Measurements from ENCODE around the gene SHROOM1.

Gene SHROOM1

GRCh38 chr5:132779961-132780360 is 50.5 kb downstream of the SHROOM1 start:
- no peak overlapping the region for H3K27ac ChIP-seq (ENCODE audit: low read depth, low read length)

GRCh38 chr5:132778856-132779255 is 51.6 kb downstream of the SHROOM1 start:
- Histone ChIP-seq H3K4me1 (ENCODE audit: control insufficient read depth in 1 of 2, insufficient read depth in 2 of 2, low read length in 2 of 2) (peaks cover 30 to 33% of the 10 kb centered on the region in 2 donors), H3K36me3 (ENCODE audit: control insufficient read depth in 1 of 2, insufficient read depth in 2 of 2, low read length in 2 of 2) (no peaks in the 10 kb centered on the region), H3K9ac (ENCODE audit: low read depth in 1 of 2, low read length in 2 of 2) (no peak overlapping the region), H3K4me3 (ENCODE audit: low read depth in 1 of 2, low read length in 2 of 2) (no peak overlapping the region), H3K27ac (ENCODE audit: low read depth, low read length) (no peak overlapping the region), H3K27me3 (ENCODE audit: control insufficient read depth in 1 of 2, insufficient read depth in 2 of 2, low read length in 2 of 2) (peaks cover 0 to 2% of the 10 kb centered on the region in 2 donors), H3K9me3 (ENCODE audit: control insufficient read depth in 1 of 2, low read length in 2 of 2) (no peaks in the 10 kb centered on the region)

More at GRCh38 chr5:132779961-132780360, 50.5 kb downstream of the SHROOM1 start:
- peaks cover 0 to 2% of the 10 kb centered on the region in 2 donors for H3K27me3 ChIP-seq (ENCODE audit: control insufficient read depth in 1 of 2, insufficient read depth in 2 of 2, low read length in 2 of 2)
- H3K36me3 ChIP-seq (ENCODE audit: control insufficient read depth in 1 of 2, insufficient read depth in 2 of 2, low read length in 2 of 2) = no peaks in the 10 kb centered on the region
- H3K4me3 ChIP-seq (ENCODE audit: low read depth in 1 of 2, low read length in 2 of 2) = no peak overlapping the region
- no peak overlapping the region for H3K9ac ChIP-seq (ENCODE audit: low read depth in 1 of 2, low read length in 2 of 2)
- H3K9me3 ChIP-seq (ENCODE audit: control insufficient read depth in 1 of 2, low read length in 2 of 2) = no peaks in the 10 kb centered on the region
- peaks cover 22 to 24% of the 10 kb centered on the region in 2 donors for H3K4me1 ChIP-seq (ENCODE audit: control insufficient read depth in 1 of 2, insufficient read depth in 2 of 2, low read length in 2 of 2)

DNA sequence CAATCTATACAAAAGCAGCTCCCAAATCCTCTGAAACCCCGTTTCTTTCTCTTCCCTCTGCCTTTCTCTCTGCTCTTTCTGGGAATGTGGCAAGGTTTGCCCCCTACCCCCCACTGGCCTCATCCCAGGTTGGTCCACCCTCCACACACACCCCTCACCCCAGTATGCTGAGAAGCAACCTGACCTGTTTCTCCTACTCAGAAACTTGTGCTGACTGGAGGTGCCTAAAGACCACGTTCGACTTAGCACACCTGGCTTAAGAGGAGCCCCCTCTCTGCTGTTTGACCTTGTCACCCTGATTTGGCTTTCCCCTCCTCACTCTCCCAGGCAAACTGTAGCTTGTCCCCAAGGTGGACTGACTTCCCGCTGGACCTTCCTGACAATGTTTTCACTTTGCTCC is 52.3 kb downstream of the SHROOM1 start:
- Histone ChIP-seq H3K27ac (ENCODE audit: low read depth, low read length) (no peak overlapping the region), H3K27me3 (ENCODE audit: control insufficient read depth in 1 of 2, insufficient read depth in 2 of 2, low read length in 2 of 2) (peaks cover 0 to 2% of the 10 kb centered on the region in 2 donors), H3K4me1 (ENCODE audit: control insufficient read depth in 1 of 2, insufficient read depth in 2 of 2, low read length in 2 of 2) (peaks cover 30 to 33% of the 10 kb centered on the region in 2 donors), H3K4me3 (ENCODE audit: low read depth in 1 of 2, low read length in 2 of 2) (peak overlapping the region; percentile 79 to 89), H3K36me3 (ENCODE audit: control insufficient read depth in 1 of 2, insufficient read depth in 2 of 2, low read length in 2 of 2) (no peaks in the 10 kb centered on the region), H3K9me3 (ENCODE audit: control insufficient read depth in 1 of 2, low read length in 2 of 2) (no peaks in the 10 kb centered on the region), H3K9ac (ENCODE audit: low read depth in 1 of 2, low read length in 2 of 2) (peak overlapping the region in 1 of 2 donors; percentile 83)

GRCh38 chr5:132777209-132778069 is 53.0 kb downstream of the SHROOM1 start, which contains the start of gene SEPTIN8:
SEPTIN8 (minus strand) TSS chr5:132777239; CDS start chr5:132777137, 102 bp downstream.
- H3K9me3 ChIP-seq (ENCODE audit: control insufficient read depth in 1 of 2, low read length in 2 of 2) = no peaks in the 10 kb centered on the region
- H3K27ac ChIP-seq (ENCODE audit: low read depth, low read length) = peak within 1 kb of the TSS; percentile 14
- peak within 1 kb of the TSS; percentile 79 to 89 for H3K4me3 ChIP-seq (ENCODE audit: low read depth in 1 of 2, low read length in 2 of 2)
- H3K4me1 ChIP-seq (ENCODE audit: control insufficient read depth in 1 of 2, insufficient read depth in 2 of 2, low read length in 2 of 2) = peaks cover 30 to 33% of the 10 kb centered on the region in 2 donors
- H3K27me3 ChIP-seq (ENCODE audit: control insufficient read depth in 1 of 2, insufficient read depth in 2 of 2, low read length in 2 of 2) = peaks cover 0 to 2% of the 10 kb centered on the region in 2 donors
- no peaks in the 10 kb centered on the region for H3K36me3 ChIP-seq (ENCODE audit: control insufficient read depth in 1 of 2, insufficient read depth in 2 of 2, low read length in 2 of 2)
- peak within 1 kb of the TSS; percentile 74 to 83 for H3K9ac ChIP-seq (ENCODE audit: low read depth in 1 of 2, low read length in 2 of 2)

DNA sequence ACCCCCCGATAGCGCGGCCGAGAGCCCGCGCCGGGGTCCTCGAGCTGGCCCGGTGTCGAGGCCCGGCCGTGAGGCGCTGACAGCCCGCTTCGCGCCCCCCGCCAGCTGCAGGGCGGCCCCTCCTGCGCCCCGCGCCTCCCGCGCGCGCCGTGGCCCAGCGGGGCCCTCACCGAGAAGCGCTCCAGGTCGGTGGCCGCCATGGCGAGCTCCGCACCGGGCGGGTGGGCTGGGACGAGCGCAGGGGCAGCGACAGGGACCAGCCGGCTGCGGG is 53.6 kb downstream of the SHROOM1 start:
- Histone ChIP-seq H3K9ac (ENCODE audit: low read depth in 1 of 2, low read length in 2 of 2) (peak overlapping the region; percentile 65 to 67), H3K36me3 (ENCODE audit: control insufficient read depth in 1 of 2, insufficient read depth in 2 of 2, low read length in 2 of 2) (peaks cover 0 to 3% of the 10 kb centered on the region in 2 donors), H3K4me1 (ENCODE audit: control insufficient read depth in 1 of 2, insufficient read depth in 2 of 2, low read length in 2 of 2) (peaks cover 30 to 33% of the 10 kb centered on the region in 2 donors), H3K4me3 (ENCODE audit: low read depth in 1 of 2, low read length in 2 of 2) (peak overlapping the region; percentile 78 to 89), H3K27ac (ENCODE audit: low read depth, low read length) (no peak overlapping the region), H3K9me3 (ENCODE audit: control insufficient read depth in 1 of 2, low read length in 2 of 2) (no peaks in the 10 kb centered on the region), H3K27me3 (ENCODE audit: control insufficient read depth in 1 of 2, insufficient read depth in 2 of 2, low read length in 2 of 2) (peaks cover 0 to 2% of the 10 kb centered on the region in 2 donors)

DNA sequence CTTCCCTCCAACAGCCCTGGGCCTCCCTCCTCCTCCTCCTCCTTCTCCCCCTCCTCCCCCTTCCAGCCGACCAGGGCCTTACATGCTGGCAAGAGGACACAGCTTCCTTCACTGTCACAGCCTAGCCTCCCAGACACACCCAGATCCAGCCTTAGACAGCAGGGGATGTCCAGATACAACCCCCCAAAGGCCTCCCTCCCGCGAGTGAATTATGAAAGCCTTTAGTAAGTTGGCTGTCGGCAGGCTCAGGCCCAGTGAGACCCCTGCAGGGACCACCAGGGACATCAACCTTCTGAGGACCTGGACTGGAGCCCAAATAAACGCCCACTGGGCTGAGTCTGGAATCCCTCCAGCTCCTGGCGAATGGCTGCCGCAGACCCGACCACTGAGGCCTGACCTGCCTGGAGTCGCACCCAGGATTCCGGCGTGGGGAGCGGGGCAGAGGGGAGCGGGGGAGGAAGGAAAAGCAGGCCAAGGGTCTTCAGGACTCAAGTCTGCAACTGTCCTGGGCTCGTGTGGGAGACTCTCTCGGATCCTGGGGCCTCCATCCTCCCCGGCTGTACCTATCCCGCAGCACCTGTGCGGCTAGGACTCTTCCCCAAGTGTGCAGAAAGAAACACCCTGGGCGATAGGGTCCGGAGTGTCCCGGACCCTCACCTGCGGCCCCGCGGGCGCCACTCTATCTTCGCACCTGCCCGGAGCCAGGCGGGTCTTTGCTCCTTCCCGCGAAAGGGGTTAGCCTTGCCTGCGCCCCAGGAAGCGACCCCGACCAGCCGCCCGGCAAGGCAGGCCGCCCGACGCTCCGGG is 54.1 kb downstream of the SHROOM1 start:
- Histone ChIP-seq H3K27ac (ENCODE audit: low read depth, low read length) (peak overlapping the region; percentile 14), H3K27me3 (ENCODE audit: control insufficient read depth in 1 of 2, insufficient read depth in 2 of 2, low read length in 2 of 2) (peaks cover 0 to 2% of the 10 kb centered on the region in 2 donors), H3K9ac (ENCODE audit: low read depth in 1 of 2, low read length in 2 of 2) (peak overlapping the region; percentile 65 to 67), H3K9me3 (ENCODE audit: control insufficient read depth in 1 of 2, low read length in 2 of 2) (no peaks in the 10 kb centered on the region), H3K4me1 (ENCODE audit: control insufficient read depth in 1 of 2, insufficient read depth in 2 of 2, low read length in 2 of 2) (peaks cover 30 to 33% of the 10 kb centered on the region in 2 donors), H3K4me3 (ENCODE audit: low read depth in 1 of 2, low read length in 2 of 2) (peak overlapping the region; percentile 78 to 89), H3K36me3 (ENCODE audit: control insufficient read depth in 1 of 2, insufficient read depth in 2 of 2, low read length in 2 of 2) (peaks cover 0 to 3% of the 10 kb centered on the region in 2 donors)

DNA sequence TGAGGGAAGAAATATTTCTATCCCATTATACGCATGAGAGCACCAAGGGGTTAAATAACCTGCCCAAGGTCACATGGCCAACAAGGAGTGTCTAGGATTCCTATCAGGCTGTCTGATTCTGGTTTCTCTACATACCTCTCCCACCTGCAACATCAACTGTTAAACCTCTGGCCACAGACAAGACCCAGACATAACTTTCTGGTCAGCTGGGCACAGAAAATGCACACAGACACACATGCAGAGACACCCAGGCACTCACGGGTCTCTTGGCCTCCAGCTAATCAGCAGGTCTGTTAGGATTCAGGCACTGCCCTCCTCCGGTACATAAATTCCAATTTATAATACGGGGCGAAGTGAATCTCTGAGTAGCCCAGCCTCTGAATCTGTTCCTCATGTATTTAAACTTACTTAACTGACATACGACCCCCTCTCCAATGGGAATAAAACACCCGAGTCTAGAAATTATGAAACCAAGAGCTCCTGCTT is 54.9 kb downstream of the SHROOM1 start:
- Histone ChIP-seq H3K9ac (ENCODE audit: low read depth in 1 of 2, low read length in 2 of 2) (peak overlapping the region in 1 of 2 donors; percentile 65), H3K4me3 (ENCODE audit: low read depth in 1 of 2, low read length in 2 of 2) (peak overlapping the region in 1 of 2 donors; percentile 78), H3K4me1 (ENCODE audit: control insufficient read depth in 1 of 2, insufficient read depth in 2 of 2, low read length in 2 of 2) (peaks cover 30 to 33% of the 10 kb centered on the region in 2 donors)

DNA sequence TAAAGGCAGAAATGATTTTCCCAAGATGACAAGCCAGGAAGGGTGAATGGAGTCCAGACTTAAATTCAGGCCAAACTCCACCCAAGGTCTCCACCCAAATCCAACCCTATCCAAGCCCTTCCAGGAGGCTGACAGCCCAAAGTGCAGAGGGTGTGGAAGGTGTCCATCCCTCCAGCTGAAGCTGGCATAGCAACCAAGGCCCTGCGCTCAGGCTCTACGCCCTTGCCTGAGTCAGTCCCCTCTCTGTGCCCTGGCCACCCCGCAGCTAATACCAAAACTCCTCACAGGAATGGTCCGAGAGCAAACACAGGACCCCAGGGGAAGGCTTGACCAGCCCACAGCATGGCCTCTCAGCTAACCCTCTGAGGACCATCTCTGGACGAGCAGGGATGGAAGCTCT is 55.6 kb downstream of the SHROOM1 start:
- no peaks in the 10 kb centered on the region for H3K9me3 ChIP-seq (ENCODE audit: control insufficient read depth in 1 of 2, low read length in 2 of 2)
- peaks cover 0 to 3% of the 10 kb centered on the region in 2 donors for H3K36me3 ChIP-seq (ENCODE audit: control insufficient read depth in 1 of 2, insufficient read depth in 2 of 2, low read length in 2 of 2)
- H3K4me1 ChIP-seq (ENCODE audit: control insufficient read depth in 1 of 2, insufficient read depth in 2 of 2, low read length in 2 of 2) = peaks cover 30 to 33% of the 10 kb centered on the region in 2 donors
- H3K27ac ChIP-seq (ENCODE audit: low read depth, low read length) = no peak overlapping the region
- no peak overlapping the region for H3K9ac ChIP-seq (ENCODE audit: low read depth in 1 of 2, low read length in 2 of 2)
- H3K4me3 ChIP-seq (ENCODE audit: low read depth in 1 of 2, low read length in 2 of 2) = peak overlapping the region; percentile 18 to 78
- H3K27me3 ChIP-seq (ENCODE audit: control insufficient read depth in 1 of 2, insufficient read depth in 2 of 2, low read length in 2 of 2) = peaks cover 0 to 2% of the 10 kb centered on the region in 2 donors

More for the DNA sequence above, 54.9 kb downstream of the SHROOM1 start:
- H3K27me3 ChIP-seq (ENCODE audit: control insufficient read depth in 1 of 2, insufficient read depth in 2 of 2, low read length in 2 of 2) = peaks cover 0 to 2% of the 10 kb centered on the region in 2 donors
- no peaks in the 10 kb centered on the region for H3K9me3 ChIP-seq (ENCODE audit: control insufficient read depth in 1 of 2, low read length in 2 of 2)
- H3K36me3 ChIP-seq (ENCODE audit: control insufficient read depth in 1 of 2, insufficient read depth in 2 of 2, low read length in 2 of 2) = peaks cover 0 to 3% of the 10 kb centered on the region in 2 donors
- H3K27ac ChIP-seq (ENCODE audit: low read depth, low read length) = no peak overlapping the region

DNA sequence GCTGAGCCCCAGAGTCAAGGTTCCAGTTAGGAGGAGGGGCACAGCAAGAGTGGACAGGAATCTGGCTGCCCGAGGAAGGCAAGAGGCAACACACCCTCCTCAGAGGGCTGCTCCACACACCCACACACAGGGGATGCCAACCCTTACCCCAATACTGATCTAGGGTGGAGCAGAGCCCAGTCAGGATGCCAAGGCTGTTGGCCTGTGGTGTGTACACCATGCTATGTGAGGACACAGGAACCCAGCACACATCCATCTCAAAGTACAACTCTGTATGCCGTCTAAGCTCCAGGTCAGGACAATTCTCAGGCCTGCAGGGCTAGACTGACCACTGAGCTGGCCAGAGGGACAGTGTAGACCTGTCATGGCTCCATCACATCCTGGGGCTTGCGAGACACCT is 56.0 kb downstream of the SHROOM1 start:
- H3K4me3 ChIP-seq (ENCODE audit: low read depth in 1 of 2, low read length in 2 of 2) = peak overlapping the region; percentile 18 to 78
- no peak overlapping the region for H3K27ac ChIP-seq (ENCODE audit: low read depth, low read length)
- H3K4me1 ChIP-seq (ENCODE audit: control insufficient read depth in 1 of 2, insufficient read depth in 2 of 2, low read length in 2 of 2) = peaks cover 30 to 33% of the 10 kb centered on the region in 2 donors
- no peaks in the 10 kb centered on the region for H3K27me3 ChIP-seq (ENCODE audit: control insufficient read depth in 1 of 2, insufficient read depth in 2 of 2, low read length in 2 of 2)
- peaks cover 0 to 3% of the 10 kb centered on the region in 2 donors for H3K36me3 ChIP-seq (ENCODE audit: control insufficient read depth in 1 of 2, insufficient read depth in 2 of 2, low read length in 2 of 2)
- no peaks in the 10 kb centered on the region for H3K9me3 ChIP-seq (ENCODE audit: control insufficient read depth in 1 of 2, low read length in 2 of 2)
- no peak overlapping the region for H3K9ac ChIP-seq (ENCODE audit: low read depth in 1 of 2, low read length in 2 of 2)
